ENCODE results near the gene CYP2R1. TPM values are rescaled to one million over a fixed set of nuclear protein-coding genes. Genes with fewer than 3 reads are reported as not detected.

CYP2R1 gene
- total RNA-seq, 4 donors from 2014 or later, result 26.1 to 54.2 (median 44.6) TPM

GRCh38 chr11:14902650-14903350 lies 10.8 kb upstream of the CYP2R1 start:
- Histone ChIP-seq H3K4me3 (no peak overlapping the region), H3K4me1 (peaks cover 0 to 17% (median 5%) of the 10 kb centered on the region in 4 donors), H3K27ac (no peak overlapping the region), H3K36me3 (no peaks in the 10 kb centered on the region), H3K27me3 (no peaks in the 10 kb centered on the region), H3K9me3 (no peaks in the 10 kb centered on the region)
- no peak for DNase-seq
- WGBS, 2 donors (ENCODE audit: low coverage in 1 of 2), result 10 to 20% methylated on average over 1 of the region's 1 CpG
- in situ Hi-C loops (cut with MboI; ENCODE audit: low pct_ligation_motif_present in 1 of 4, low pct_unique_long_range_greater_than_20kb in 1 of 4, low sequenced_read_pairs in 3 of 4), result loop anchor here in 2 of 4 donors (10.0 to 25.0 kb wide), 2 partner anchors 108 to 185 kb away; no protein-coding TSS in a partner anchor
- no peak for TF ChIP-seq CTCF (IDR thresholded peaks at IDR 0.05)
- TF ChIP-seq EP300 (IDR thresholded peaks at IDR 0.05; ENCODE audit: low read depth), result no peak
- no peak for TF ChIP-seq POLR2AphosphoS5 (IDR thresholded peaks at IDR 0.05)
- TF ChIP-seq POLR2A (IDR thresholded peaks at IDR 0.05), result no peak
- intact Hi-C loops (cut with DNase I; ENCODE audit: low total_unique reads), result loop anchor here (10.0 kb wide), 1 partner anchor 302 kb away; no protein-coding TSS in a partner anchor

- no peaks in the 10 kb centered on the region for H3K36me3 ChIP-seq
- WGBS, 2 donors (ENCODE audit: low coverage in 1 of 2), result 58 to 63% methylated on average over 2 of the region's 2 CpGs
- DNase-seq, result no peak
- no peaks in the 10 kb centered on the region for H3K9me3 ChIP-seq
- intact Hi-C loops (cut with DNase I; ENCODE audit: low total_unique reads) (no loop called here), in situ Hi-C loops (cut with MboI; ENCODE audit: low pct_ligation_motif_present in 1 of 4, low pct_unique_long_range_greater_than_20kb in 1 of 4, low sequenced_read_pairs in 3 of 4) (loop anchor here (10.0 to 25.0 kb wide), 5 partner anchors 254 to 387 kb away; partner anchors contain the start of genes PDE3B (in 3 of the 4) and PSMA1 (in 2 of the 4))
- H3K27me3 ChIP-seq, result no peaks in the 10 kb centered on the region
- H3K4me1 ChIP-seq, result peaks cover 0 to 5% (median 0%) of the 10 kb centered on the region in 4 donors
- no peak overlapping the region for H3K27ac ChIP-seq
- no peak for TF ChIP-seq POLR2A (IDR thresholded peaks at IDR 0.05)
- TF ChIP-seq POLR2AphosphoS5 (IDR thresholded peaks at IDR 0.05), result no peak
- no peak for TF ChIP-seq EP300 (IDR thresholded peaks at IDR 0.05; ENCODE audit: low read depth)
- TF ChIP-seq CTCF (IDR thresholded peaks at IDR 0.05), result no peak
- no peak overlapping the region for H3K4me3 ChIP-seq
These were observed 6.9 kb upstream of the CYP2R1 start for GRCh38 chr11:14898906-14899305.

- TF ChIP-seq POLR2AphosphoS5 (IDR thresholded peaks at IDR 0.05) (no peak), POLR2A (IDR thresholded peaks at IDR 0.05) (no peak), CTCF (IDR thresholded peaks at IDR 0.05) (no peak), EP300 (IDR thresholded peaks at IDR 0.05; ENCODE audit: low read depth) (no peak)
- Histone ChIP-seq H3K4me1 (peaks cover 0 to 5% (median 0%) of the 10 kb centered on the region in 4 donors), H3K36me3 (no peaks in the 10 kb centered on the region), H3K4me3 (no peak overlapping the region), H3K27me3 (no peaks in the 10 kb centered on the region), H3K9me3 (no peaks in the 10 kb centered on the region), H3K27ac (no peak overlapping the region)
- 88 to 96% methylated on average over 3 of the region's 3 CpGs for WGBS, 2 donors (ENCODE audit: low coverage in 1 of 2)
- in situ Hi-C loops (cut with MboI; ENCODE audit: low pct_ligation_motif_present in 1 of 4, low pct_unique_long_range_greater_than_20kb in 1 of 4, low sequenced_read_pairs in 3 of 4), result loop anchor here (10.0 to 25.0 kb wide), 5 partner anchors 254 to 386 kb away; partner anchors contain the start of genes PDE3B (in 3 of the 4) and PSMA1 (in 2 of the 4)
- intact Hi-C loops (cut with DNase I; ENCODE audit: low total_unique reads), result no loop called here
- no peak for DNase-seq
These were observed 6.3 kb upstream of the CYP2R1 start for GRCh38 chr11:14898355-14898754.

All from transverse colon (tissue), 4 donors.